Esophagus squamous epithelium (tissue), 5 donors: ENCODE data around the gene INO80E. TPM values are rescaled to one million over a fixed set of nuclear protein-coding genes. Genes with fewer than 3 reads are reported as not detected.
A peak's percentile ranks its signal among the peaks of the same experiment; 100 is the strongest.

Experiments used
- DNase-seq: peaks from one replicate; lab custom pipeline; 2025; lab: John Stamatoyannopoulos, UW
- H3K27ac ChIP-seq, 4 donors: fragments of 200-600 bp; sonication (generic); one replicate each; pipeline ENCODE4 v1.5.1; 2016 to 2019; ENCODE audit warnings: mild to moderate bottlenecking in 1 of 4
- H3K27me3 ChIP-seq, 4 donors: fragments of 200-600 bp; sonication (generic); 1 replicate in 3 of 4; 2 replicates in 1 of 4; pipeline versions ENCODE4 v1.5.1 to v1.6.0; 2017 to 2021; ENCODE audit warnings: antibody characterized with exemption in 1 of 4
- H3K36me3 ChIP-seq, 3 donors: fragments of 200-600 bp; sonication (generic); one replicate each; pipeline ENCODE4 v1.5.1; 2016 to 2019
- H3K4me1 ChIP-seq, 3 donors: fragments of 200-600 bp; sonication (generic); one replicate each; pipeline ENCODE4 v1.5.1; 2017 to 2019
- H3K4me3 ChIP-seq, 4 donors: fragments of 200-600 bp; sonication (generic); 1 replicate in 3 of 4; 2 replicates in 1 of 4; pipeline ENCODE4 v1.5.1; 2016 to 2019; ENCODE audit warnings: mild to moderate bottlenecking in 2 of 4, moderate library complexity in 1 of 4
- H3K9me3 ChIP-seq, 3 donors: fragments of 200-600 bp; sonication (generic); one replicate each; pipeline ENCODE4 v1.5.1; 2016 to 2019
- POLR2A ChIP-seq, 4 donors: fragments of 450-650 bp; IDR thresholded peaks; one replicate each; pipeline ENCODE4 v1.6.1; 2017; ENCODE audit warnings: antibody characterized with exemption in 4 of 4, mild to moderate bottlenecking in 4 of 4, moderate library complexity in 3 of 4
- WGBS, 2 donors: methylation state at CpG; one replicate each; pipeline ENCODE4 v1.1.5; 2018; 5-methylcytosine and 5-hydroxymethylcytosine counted together
- intact Hi-C: fragments of 100-400 bp; cut with DNase I; formaldehyde crosslinking; loops from one replicate; pipeline ENCODE4 v1.15.0; 2022
- total RNA-seq, 4 donors: library from RNA; depleted of rRNA; stranded (reverse); fragments of >200 nt; gene quantifications; one replicate each; pipeline ENCODE4 v1.1.0, GENCODE V29; 2016
- TF ChIP-seq, protein P1 (sequence below), 6 experiments: fragments of 450-650 bp in 4 of 6; fragments of 200-600 bp in 2 of 6; sonication (generic) in 2 of 6; IDR thresholded peaks; one replicate each; pipeline ENCODE4 v1.5.1; 2016 to 2019; ENCODE audit warnings: antibody characterized with exemption in 6 of 6, mild to moderate bottlenecking in 4 of 6, moderate library complexity in 4 of 6
- donor health status: DM: yes; HTN: yes; CAD: no.

INO80E gene
- total RNA-seq, 4 donors from 2014 or later: 34.3 to 59.9 (median 48.0) TPM

GRCh38 chr16:30006659-30007377, 10.8 kb downstream of the INO80E start:
- no peak overlapping the region for H3K27ac ChIP-seq
- no peak for DNase-seq
- H3K36me3 ChIP-seq: peaks cover 0 to 23% (median 0%) of the 10 kb centered on the region in 3 donors
- H3K9me3 ChIP-seq: no peaks in the 10 kb centered on the region
- H3K4me3 ChIP-seq: no peak overlapping the region
- 100% methylated on average over 1 of the region's 34 CpGs; no CpG with 5 or more reads in 1 of the 2 donors for WGBS, 2 donors
- TF ChIP-seq, protein P1, sequence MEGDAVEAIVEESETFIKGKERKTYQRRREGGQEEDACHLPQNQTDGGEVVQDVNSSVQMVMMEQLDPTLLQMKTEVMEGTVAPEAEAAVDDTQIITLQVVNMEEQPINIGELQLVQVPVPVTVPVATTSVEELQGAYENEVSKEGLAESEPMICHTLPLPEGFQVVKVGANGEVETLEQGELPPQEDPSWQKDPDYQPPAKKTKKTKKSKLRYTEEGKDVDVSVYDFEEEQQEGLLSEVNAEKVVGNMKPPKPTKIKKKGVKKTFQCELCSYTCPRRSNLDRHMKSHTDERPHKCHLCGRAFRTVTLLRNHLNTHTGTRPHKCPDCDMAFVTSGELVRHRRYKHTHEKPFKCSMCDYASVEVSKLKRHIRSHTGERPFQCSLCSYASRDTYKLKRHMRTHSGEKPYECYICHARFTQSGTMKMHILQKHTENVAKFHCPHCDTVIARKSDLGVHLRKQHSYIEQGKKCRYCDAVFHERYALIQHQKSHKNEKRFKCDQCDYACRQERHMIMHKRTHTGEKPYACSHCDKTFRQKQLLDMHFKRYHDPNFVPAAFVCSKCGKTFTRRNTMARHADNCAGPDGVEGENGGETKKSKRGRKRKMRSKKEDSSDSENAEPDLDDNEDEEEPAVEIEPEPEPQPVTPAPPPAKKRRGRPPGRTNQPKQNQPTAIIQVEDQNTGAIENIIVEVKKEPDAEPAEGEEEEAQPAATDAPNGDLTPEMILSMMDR (IDR thresholded peaks at IDR 0.05): no peak
- no peak for TF ChIP-seq POLR2A (IDR thresholded peaks at IDR 0.05)
- intact Hi-C loops: no loop called here
- H3K4me1 ChIP-seq: peaks cover 12 to 33% (median 20%) of the 10 kb centered on the region in 3 donors
- peaks cover 11 to 52% (median 15%) of the 10 kb centered on the region in 4 donors for H3K27me3 ChIP-seq

DNA sequence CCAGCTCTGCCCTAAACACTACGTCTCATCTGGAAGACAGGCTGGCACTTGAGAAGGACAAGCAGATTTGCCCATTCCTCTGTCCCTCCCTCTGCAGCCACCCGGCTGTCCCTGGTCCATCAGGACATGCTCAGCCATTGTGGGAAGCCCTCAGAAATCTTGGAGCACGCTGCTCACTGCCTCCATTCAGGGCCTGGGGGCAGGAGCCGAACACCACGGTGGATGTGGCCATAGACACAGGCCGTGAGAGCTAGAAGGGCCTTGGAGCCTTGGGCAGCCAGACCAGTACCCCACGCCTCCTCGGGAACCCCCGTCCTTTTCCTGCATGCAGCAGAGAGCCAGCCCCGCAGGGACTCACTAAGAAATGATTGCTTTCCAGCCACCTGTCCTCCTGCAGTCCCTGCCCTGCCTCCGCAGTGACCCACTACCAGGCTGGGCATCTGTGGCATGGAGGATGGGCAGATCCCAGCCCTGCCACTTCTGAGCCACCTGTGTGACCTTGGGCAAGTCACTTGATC, 11.4 kb downstream of the INO80E start:
- TF ChIP-seq, protein P1 (IDR thresholded peaks at IDR 0.05): no peak
- TF ChIP-seq POLR2A (IDR thresholded peaks at IDR 0.05): no peak
- Histone ChIP-seq H3K9me3 (no peaks in the 10 kb centered on the region), H3K4me1 (peaks cover 12 to 36% (median 20%) of the 10 kb centered on the region in 3 donors), H3K27me3 (peaks cover 14 to 58% (median 17%) of the 10 kb centered on the region in 4 donors), H3K4me3 (no peak overlapping the region), H3K27ac (no peak overlapping the region), H3K36me3 (peaks cover 0 to 17% (median 0%) of the 10 kb centered on the region in 3 donors)
- DNase-seq: no peak
- intact Hi-C loops: no loop called here
- WGBS, 2 donors: 29 to 100% methylated on average over 1 of the region's 11 CpGs

DNA sequence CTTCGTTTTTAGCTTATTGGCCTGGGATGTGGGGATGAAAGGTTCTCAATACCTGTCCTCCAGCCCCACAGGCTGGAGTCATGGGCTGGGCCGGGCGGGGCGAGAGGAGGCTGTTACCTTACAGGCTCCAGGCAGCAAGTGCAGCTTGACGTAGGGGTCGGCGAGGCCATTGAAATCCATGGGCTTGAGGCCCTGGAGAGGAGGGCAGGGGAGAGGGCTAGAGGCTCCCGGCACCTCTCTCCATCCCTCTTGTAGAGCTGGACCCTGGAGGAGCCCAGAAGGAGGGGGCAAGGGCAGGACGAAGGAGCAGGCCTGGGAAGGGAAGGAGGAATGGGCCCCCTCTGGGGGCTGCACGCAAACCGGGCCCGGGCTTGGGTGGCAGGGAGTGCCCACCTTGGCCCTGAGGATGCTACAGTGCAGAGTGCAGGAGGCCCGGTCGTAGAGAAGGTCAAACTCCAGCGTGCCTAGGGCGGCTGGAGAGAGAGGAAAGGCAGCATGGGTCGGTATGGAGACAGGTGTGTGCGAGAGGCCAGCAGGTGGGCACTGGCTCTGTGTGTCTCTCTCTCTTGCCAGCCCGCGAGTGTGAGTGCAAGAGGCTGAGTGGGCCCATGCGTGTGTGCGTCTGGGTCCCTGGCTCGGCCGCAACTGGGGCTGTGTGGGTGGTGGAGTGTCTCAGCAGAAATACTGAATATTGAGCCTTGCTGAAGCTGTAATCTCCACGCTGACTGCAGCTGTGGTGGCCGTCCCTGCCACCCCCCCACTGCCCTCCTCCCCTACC, 13.2 kb downstream of the INO80E start:
- 31 to 32% methylated on average over 15 to 20 of the region's 26 CpGs for WGBS, 2 donors
- Histone ChIP-seq H3K36me3 (no peaks in the 10 kb centered on the region), H3K27me3 (peaks cover 14 to 62% (median 17%) of the 10 kb centered on the region in 4 donors), H3K4me1 (peaks cover 12 to 36% (median 20%) of the 10 kb centered on the region in 3 donors), H3K27ac (no peak overlapping the region), H3K9me3 (no peaks in the 10 kb centered on the region), H3K4me3 (no peak overlapping the region)
- no peak for DNase-seq
- intact Hi-C loops: no loop called here
- no peak for TF ChIP-seq POLR2A (IDR thresholded peaks at IDR 0.05)
- TF ChIP-seq, protein P1 (IDR thresholded peaks at IDR 0.05): no peak

GRCh38 chr16:30009990-30010843, 14.2 kb downstream of the INO80E start:
- Histone ChIP-seq H3K27me3 (peaks cover 14 to 62% (median 17%) of the 10 kb centered on the region in 4 donors), H3K27ac (no peak overlapping the region), H3K4me1 (peaks cover 12 to 34% (median 20%) of the 10 kb centered on the region in 3 donors), H3K4me3 (peak overlapping the region; percentile 23 to 67 (median 37)), H3K36me3 (no peaks in the 10 kb centered on the region), H3K9me3 (no peaks in the 10 kb centered on the region)
- 3 to 9% methylated on average over 6 to 11 of the region's 34 CpGs for WGBS, 2 donors
- DNase-seq: no peak
- intact Hi-C loops: no loop called here
- TF ChIP-seq POLR2A (IDR thresholded peaks at IDR 0.05): no peak
- TF ChIP-seq, protein P1 (IDR thresholded peaks at IDR 0.05): no peak
